Measurements from ENCODE around the gene FBXW8. TPM values are rescaled to one million over a fixed set of nuclear protein-coding genes. Genes with fewer than 3 reads are reported as not detected.

Gene FBXW8
- total and polyA plus RNA-seq, 2 donors (not counting 3 experiments of a cell fraction or from before 2014, with no cell fraction given), result 15.4 TPM

- ChIA-PET CTCF (interaction anchor here (1.1 kb wide), 1 partner anchor 16 kb away, joined by 3 read pairs; no protein-coding TSS in a partner anchor), POLR2A (no interaction called here)
- intact Hi-C loops (cut with micrococcal nuclease) (no loop called here), dilution Hi-C loops (cut with MboI; ENCODE audit: extremely low pct_ligation_motif_present, low sequenced_read_pairs) (no loop called here)
- Histone ChIP-seq H3K4me3 (replicated peaks in 1 of 3; ENCODE audit: insufficient read depth in 1 of 3, low read depth in 1 of 3, low read length in 3 of 3) (no peak overlapping the region), H3K4me1 (ENCODE audit: control insufficient read depth, extremely low read depth, insufficient read depth, low read length) (peaks cover 2% of the 10 kb centered on the region), H3K9ac (replicated peaks; ENCODE audit: extremely low read depth, insufficient read depth, low read length) (no peak overlapping the region), H3K4me2 (ENCODE audit: insufficient read depth, low read length) (no peak overlapping the region), H2AFZ (ENCODE audit: low read depth, low read length) (no peak overlapping the region), H3K27me3 (ENCODE audit: control insufficient read depth in 2 of 2, insufficient read depth in 2 of 2, low read length in 2 of 2) (no peaks in the 10 kb centered on the region), H3K36me3 (ENCODE audit: control insufficient read depth in 2 of 2, extremely low read depth in 1 of 2, insufficient read depth in 2 of 2, low read length in 2 of 2) (no peaks in the 10 kb centered on the region), H3K27ac (ENCODE audit: insufficient read depth, low read depth, low read length) (no peak overlapping the region), H3K9me1 (replicated peaks; ENCODE audit: control insufficient read depth, extremely low read depth, insufficient read depth, low read length) (no peaks in the 10 kb centered on the region), H3K79me2 (ENCODE audit: control insufficient read depth, insufficient read depth, low read length) (no peaks in the 10 kb centered on the region), H3K9me3 (replicated peaks; ENCODE audit: control insufficient read depth, insufficient read depth, low read length) (no peaks in the 10 kb centered on the region), H4K20me1 (replicated peaks; ENCODE audit: control insufficient read depth, extremely low read depth, insufficient read depth, low read length) (no peaks in the 10 kb centered on the region)
- DNase-seq (ENCODE audit: low read depth, low spot score) (no peak), FAIRE-seq (no peak)
- no TSS peak for BruUV-seq (replicated peaks)
- no peak for TF ChIP-seq MAX (IDR thresholded peaks at IDR 0.05; ENCODE audit: insufficient read depth, insufficient read length)
- TF ChIP-seq, protein P1, sequence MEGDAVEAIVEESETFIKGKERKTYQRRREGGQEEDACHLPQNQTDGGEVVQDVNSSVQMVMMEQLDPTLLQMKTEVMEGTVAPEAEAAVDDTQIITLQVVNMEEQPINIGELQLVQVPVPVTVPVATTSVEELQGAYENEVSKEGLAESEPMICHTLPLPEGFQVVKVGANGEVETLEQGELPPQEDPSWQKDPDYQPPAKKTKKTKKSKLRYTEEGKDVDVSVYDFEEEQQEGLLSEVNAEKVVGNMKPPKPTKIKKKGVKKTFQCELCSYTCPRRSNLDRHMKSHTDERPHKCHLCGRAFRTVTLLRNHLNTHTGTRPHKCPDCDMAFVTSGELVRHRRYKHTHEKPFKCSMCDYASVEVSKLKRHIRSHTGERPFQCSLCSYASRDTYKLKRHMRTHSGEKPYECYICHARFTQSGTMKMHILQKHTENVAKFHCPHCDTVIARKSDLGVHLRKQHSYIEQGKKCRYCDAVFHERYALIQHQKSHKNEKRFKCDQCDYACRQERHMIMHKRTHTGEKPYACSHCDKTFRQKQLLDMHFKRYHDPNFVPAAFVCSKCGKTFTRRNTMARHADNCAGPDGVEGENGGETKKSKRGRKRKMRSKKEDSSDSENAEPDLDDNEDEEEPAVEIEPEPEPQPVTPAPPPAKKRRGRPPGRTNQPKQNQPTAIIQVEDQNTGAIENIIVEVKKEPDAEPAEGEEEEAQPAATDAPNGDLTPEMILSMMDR (IDR thresholded peaks at IDR 0.05; ENCODE audit: extremely low read depth in 1 of 2, insufficient read depth in 1 of 2, low read depth in 1 of 2, low read length in 2 of 2), result no peak
- TF ChIP-seq POLR2AphosphoS5 (IDR thresholded peaks at IDR 0.05; ENCODE audit: insufficient read depth, low read depth, low read length), result no peak
- TF ChIP-seq GATA2 (IDR thresholded peaks at IDR 0.05; ENCODE audit: insufficient read depth, insufficient read length, low read depth, low read length), result no peak
- no peak for TF ChIP-seq MYC (IDR thresholded peaks at IDR 0.05; ENCODE audit: low read depth, low read length)
- TF ChIP-seq EZH2 (IDR thresholded peaks at IDR 0.05; ENCODE audit: borderline replicate concordance, low read depth, low read length, severe bottlenecking), result no peak
- no peak for TF ChIP-seq POLR2A (IDR thresholded peaks at IDR 0.05; ENCODE audit: low read depth, low read length)
- no peak for TF ChIP-seq FOS (IDR thresholded peaks at IDR 0.05; ENCODE audit: borderline replicate concordance, insufficient read depth, low read length)
Observed at GRCh38 chr12:116955382-116956021, 44.8 kb downstream of the FBXW8 start.

All from endothelial cell of umbilical vein (primary cell).